AG09319 (cell line): Measurements from ENCODE around the gene CORO2A.

ENCODE experiments used
- DNase-seq: peaks from one replicate; pipeline ENCODE4 v3.0.0-alpha.2; 2010; ENCODE audit warnings: low read depth; ENCODE audit errors: extremely low read depth
- TF ChIP-seq, protein P1 (sequence below): IDR thresholded peaks from 2 replicates; pipeline ENCODE4 v1.5.1; 2011; ENCODE audit warnings: low read depth, mild to moderate bottlenecking, inconsistent platforms, low read length, moderate library complexity

The CORO2A gene

DNA sequence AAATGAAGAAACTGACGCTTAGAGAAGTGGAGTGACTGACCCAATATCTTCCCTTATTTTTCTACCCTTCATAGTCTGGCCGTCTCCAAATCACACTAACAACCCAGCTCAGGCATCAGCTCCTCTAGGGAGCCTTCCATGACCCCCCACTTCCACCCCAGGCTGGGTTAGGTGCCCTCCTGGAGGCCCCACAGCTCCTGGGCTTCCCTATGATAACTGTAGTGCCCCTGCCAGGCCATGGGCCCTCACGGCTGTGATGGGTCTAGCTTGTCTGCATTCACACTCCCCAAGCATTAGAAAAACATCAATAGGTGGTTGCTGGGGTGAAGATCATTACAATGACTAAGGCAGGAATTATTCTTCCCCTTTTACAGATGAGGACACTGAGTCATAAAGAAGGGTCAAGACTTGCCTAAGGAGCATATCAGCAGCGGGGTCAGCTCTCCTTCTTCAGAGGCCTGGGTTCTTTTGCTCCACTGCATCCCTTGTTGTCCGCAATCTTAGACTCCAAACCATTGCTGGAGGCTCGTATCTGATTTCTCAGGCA lies 7.3 kb downstream of the CORO2A start:
- no peak for DNase-seq
- TF ChIP-seq, protein P1, sequence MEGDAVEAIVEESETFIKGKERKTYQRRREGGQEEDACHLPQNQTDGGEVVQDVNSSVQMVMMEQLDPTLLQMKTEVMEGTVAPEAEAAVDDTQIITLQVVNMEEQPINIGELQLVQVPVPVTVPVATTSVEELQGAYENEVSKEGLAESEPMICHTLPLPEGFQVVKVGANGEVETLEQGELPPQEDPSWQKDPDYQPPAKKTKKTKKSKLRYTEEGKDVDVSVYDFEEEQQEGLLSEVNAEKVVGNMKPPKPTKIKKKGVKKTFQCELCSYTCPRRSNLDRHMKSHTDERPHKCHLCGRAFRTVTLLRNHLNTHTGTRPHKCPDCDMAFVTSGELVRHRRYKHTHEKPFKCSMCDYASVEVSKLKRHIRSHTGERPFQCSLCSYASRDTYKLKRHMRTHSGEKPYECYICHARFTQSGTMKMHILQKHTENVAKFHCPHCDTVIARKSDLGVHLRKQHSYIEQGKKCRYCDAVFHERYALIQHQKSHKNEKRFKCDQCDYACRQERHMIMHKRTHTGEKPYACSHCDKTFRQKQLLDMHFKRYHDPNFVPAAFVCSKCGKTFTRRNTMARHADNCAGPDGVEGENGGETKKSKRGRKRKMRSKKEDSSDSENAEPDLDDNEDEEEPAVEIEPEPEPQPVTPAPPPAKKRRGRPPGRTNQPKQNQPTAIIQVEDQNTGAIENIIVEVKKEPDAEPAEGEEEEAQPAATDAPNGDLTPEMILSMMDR = no peak

DNA sequence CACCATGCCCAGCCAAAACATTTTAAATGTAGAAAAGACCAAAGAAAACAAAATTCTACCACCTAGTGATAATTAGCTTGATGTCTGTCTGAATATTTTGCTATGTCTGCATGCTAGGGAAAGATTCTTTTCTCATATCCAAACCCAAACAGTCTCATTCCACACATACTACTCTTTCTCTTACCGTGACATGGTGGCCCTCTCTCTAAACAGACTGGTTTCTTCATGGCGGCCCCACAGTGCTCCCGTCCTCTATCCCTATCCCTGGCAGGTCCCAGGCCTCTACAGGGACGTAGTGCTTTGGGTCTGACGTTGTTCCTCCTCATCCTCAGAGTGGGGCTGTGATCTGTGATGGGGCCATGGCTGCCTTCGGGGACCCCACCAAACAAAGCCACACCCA lies 8.1 kb downstream of the CORO2A start:
- TF ChIP-seq, protein P1 = no peak
- no peak for DNase-seq

DNA sequence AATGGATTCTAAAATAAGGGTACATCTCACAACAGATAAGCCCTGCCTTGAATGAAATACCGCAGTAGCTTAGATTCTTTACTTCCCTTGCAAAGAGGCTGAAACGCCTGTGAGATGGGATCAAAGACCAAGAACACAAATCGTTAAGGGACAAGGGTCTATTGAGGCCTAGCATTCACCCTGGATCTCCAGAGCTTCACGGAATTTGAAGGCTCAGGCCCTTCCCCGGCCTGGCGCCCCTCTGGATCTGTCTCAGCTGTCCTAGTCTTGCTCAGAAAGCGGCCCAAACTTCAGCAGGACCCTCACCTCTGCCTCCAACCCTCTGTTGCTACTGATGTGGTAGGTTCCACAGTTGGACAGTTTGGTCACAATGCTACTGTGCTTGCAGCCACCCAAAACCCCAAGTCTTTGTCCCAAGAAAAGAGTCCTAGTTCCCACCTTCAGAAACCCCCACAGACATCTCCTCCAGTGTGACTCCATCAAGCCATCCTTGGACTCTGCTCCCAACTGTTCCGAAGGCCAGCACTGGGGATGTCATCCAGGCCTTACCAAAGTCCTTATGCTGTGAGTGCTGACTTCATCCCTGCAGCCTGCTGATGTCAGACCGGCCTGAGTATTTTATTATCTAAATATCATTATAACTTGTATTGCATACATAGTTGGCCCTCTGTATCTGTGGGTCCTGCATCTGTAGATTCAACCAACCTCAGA lies 9.4 kb downstream of the CORO2A start:
- TF ChIP-seq, protein P1 = no peak
- DNase-seq = no peak

DNA sequence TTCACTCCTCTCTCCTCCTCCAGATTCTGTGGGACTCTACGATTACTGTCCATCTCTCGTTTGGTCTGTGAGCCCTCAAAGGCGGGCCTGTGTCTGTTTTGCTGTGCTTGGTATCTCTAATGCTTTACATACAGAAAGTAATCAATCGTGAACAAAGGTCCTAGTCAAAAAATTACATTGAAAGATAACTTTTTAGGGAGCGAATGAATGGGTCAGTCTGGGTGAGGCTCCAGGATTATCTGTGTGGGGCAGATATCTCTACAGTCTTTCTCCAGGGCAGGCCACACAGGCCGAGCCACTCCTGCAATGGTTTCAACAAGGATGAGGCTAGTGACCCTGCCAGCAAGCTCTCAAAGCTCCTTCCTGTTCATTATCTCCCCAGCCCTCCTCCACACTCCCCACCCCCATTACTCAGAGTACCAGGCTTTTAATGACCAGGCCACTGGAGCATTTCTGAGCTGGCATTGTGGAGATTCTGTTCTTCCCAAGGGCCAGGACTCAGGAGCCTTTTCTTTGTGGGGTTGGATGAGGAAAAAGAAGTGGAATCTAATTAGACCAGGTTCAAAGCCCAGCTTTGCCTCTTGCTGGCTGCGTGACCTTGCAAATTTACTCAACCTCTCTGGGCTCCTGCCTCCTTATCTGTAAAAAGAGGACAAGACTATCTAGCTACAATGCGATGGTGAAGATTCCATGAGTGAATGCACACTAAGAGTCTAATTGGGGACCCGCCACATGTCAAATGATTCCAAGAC lies 10.2 kb downstream of the CORO2A start:
- no peak for DNase-seq
- TF ChIP-seq, protein P1 = no peak

DNA sequence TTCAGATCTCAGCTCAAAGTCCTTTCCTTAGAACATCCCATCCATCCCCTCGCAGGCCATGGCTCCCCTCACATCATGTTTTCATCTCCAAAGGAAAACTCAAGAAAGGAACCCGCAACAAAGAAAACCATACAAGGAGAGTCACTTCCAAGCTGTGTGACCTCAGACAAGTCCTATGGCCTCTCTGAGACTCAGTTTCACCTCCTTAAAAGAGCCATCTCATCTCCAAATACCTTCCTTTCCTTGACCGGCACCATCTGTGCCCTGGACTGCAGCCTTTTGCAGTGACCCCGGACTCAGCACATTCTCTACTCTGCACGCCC lies 10.7 kb downstream of the CORO2A start:
- DNase-seq = no peak
- TF ChIP-seq, protein P1 = no peak

DNA sequence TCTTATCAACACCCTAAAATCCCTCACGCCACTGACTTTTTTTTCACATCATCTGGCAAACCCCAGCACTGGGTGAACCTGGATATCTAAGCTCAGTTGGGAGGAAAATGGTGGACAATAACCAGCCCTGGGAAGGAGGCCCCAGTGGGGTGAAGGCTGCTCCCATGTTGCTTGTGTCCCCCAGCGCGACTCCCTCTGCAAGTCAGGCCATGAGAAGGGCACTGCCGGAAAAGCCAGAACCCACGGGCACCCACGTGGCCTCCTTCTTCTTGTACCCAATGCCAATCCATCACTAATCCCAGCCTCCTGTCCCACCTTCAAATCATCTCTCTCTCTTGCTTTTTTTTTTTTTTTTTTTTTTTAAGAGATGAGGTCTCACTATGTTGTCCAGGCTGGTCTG lies 11.4 kb downstream of the CORO2A start:
- TF ChIP-seq, protein P1 = no peak
- DNase-seq = no peak
